Transverse colon (tissue), 4 donors: ENCODE results near the gene UTP14C. TPM values are rescaled to one million over a fixed set of nuclear protein-coding genes. Genes with fewer than 3 reads are reported as not detected.

ENCODE experiments used
- DNase-seq: peaks from one replicate; pipeline ENCODE4 v3.0.0-alpha.2; 2019
- H3K27ac ChIP-seq, 4 donors: fragments of 200-600 bp; sonication (generic); 2 replicates each; pipeline ENCODE4 v1.5.1; 2016 to 2018; ENCODE audit warnings: inconsistent platforms in 4 of 4
- H3K27me3 ChIP-seq: fragments of 200-600 bp; sonication (generic); 2 replicates; pipeline ENCODE4 v1.5.1; 2017; ENCODE audit warnings: inconsistent platforms
- H3K36me3 ChIP-seq, 4 donors: fragments of 200-600 bp; sonication (generic); 2 replicates each; pipeline ENCODE4 v1.5.1; 2017 to 2019; ENCODE audit warnings: inconsistent platforms in 4 of 4
- H3K4me1 ChIP-seq, 4 donors: fragments of 200-600 bp; sonication (generic); 2 replicates each; pipeline ENCODE4 v1.5.1; 2017 to 2020; ENCODE audit warnings: inconsistent platforms in 4 of 4
- H3K4me3 ChIP-seq, 4 donors: fragments of 200-600 bp; sonication (generic); 1 replicate in 1 of 4; 2 replicates in 3 of 4; pipeline versions ENCODE4 v1.5.1 to v1.6.1; 2017 to 2019; ENCODE audit warnings: inconsistent platforms in 4 of 4
- H3K9me3 ChIP-seq, 2 donors: fragments of 200-600 bp; sonication (generic); 2 replicates each; pipeline ENCODE4 v1.5.1; 2017 to 2019; ENCODE audit warnings: inconsistent platforms in 2 of 2
- EP300 ChIP-seq: sonication (generic); formaldehyde crosslinking; IDR thresholded peaks from one replicate; pipeline ENCODE4 v1.6.1; 2017; ENCODE audit warnings: antibody characterized with exemption, low read depth
- POLR2A ChIP-seq: fragments of 450-650 bp; IDR thresholded peaks from one replicate; pipeline ENCODE4 v1.6.1; 2016; ENCODE audit warnings: antibody characterized with exemption, mild to moderate bottlenecking, moderate library complexity
- POLR2AphosphoS5 ChIP-seq, 3 donors: sonication (generic); formaldehyde crosslinking; IDR thresholded peaks; one replicate each; pipeline ENCODE4 v1.6.1; 2016; ENCODE audit warnings: antibody characterized with exemption in 3 of 3
- WGBS, 2 donors: methylation state at CpG; one replicate each; pipeline ENCODE4 v1.1.5; 2018; ENCODE audit warnings: low coverage in 1 of 2; 5-methylcytosine and 5-hydroxymethylcytosine counted together
- in situ Hi-C, 4 donors: fragments of 200-750 bp; cut with MboI; loops; one replicate each; pipeline versions ENCODE4 v1.15.0 to v1.15.1; 2017; ENCODE audit warnings: low sequenced_read_pairs in 3 of 4, low pct_ligation_motif_present in 1 of 4, low pct_unique_long_range_greater_than_20kb in 1 of 4
- intact Hi-C: fragments of 100-400 bp; cut with DNase I; formaldehyde crosslinking; loops from one replicate; pipeline ENCODE4 v1.15.1; 2023; ENCODE audit warnings: low total_unique reads
- total RNA-seq, 4 donors: library from RNA; depleted of rRNA; stranded (reverse); fragments of >200 nt; gene quantifications; one replicate each; pipeline ENCODE4 v1.1.0, GENCODE V29; 2016
- TF ChIP-seq, protein P1 (sequence below), 5 experiments: fragments of 200-600 bp in 3 of 5; fragments of 450-650 bp in 2 of 5; sonication (generic) in 3 of 5; IDR thresholded peaks; 1 replicate in 2 of 5; 2 replicates in 3 of 5; pipeline ENCODE4 v1.5.1; 2016 to 2017; ENCODE audit warnings: antibody characterized with exemption in 5 of 5, inconsistent platforms in 3 of 5, mild to moderate bottlenecking in 2 of 5, moderate library complexity in 1 of 5

The UTP14C gene
- total RNA-seq, 4 donors from 2014 or later: 5.2 to 20.0 (median 13.6) TPM

DNA sequence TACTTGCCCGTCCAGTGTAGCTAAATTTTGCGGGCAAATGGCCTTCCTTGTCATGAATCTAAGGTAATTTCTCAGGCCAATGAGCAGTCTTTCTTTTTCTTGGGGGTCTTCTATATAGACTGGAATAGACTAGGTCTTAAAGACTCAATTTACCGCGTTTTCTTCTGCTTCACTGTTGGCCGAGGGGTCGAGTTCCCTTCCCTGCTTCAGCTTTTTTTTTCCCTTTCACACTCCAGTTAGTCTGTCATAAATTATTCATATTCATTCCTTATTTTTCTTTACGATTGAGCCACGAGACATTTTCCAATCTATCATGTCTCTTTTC is 12.0 kb upstream of the UTP14C start:
- in situ Hi-C loops: loop anchor here in 1 of 4 donors (25.0 kb wide), 1 partner anchor 450 kb away; the partner anchor contains the start of genes CKAP2 and VPS36
- no peaks in the 10 kb centered on the region for H3K36me3 ChIP-seq
- H3K27ac ChIP-seq: peak overlapping the region; percentile 76 to 91 (median 84)
- WGBS, 2 donors: 0% methylated on average over 5 to 8 of the region's 8 CpGs
- intact Hi-C loops: no loop called here
- no peak for DNase-seq
- no peaks in the 10 kb centered on the region for H3K27me3 ChIP-seq
- TF ChIP-seq, protein P1, sequence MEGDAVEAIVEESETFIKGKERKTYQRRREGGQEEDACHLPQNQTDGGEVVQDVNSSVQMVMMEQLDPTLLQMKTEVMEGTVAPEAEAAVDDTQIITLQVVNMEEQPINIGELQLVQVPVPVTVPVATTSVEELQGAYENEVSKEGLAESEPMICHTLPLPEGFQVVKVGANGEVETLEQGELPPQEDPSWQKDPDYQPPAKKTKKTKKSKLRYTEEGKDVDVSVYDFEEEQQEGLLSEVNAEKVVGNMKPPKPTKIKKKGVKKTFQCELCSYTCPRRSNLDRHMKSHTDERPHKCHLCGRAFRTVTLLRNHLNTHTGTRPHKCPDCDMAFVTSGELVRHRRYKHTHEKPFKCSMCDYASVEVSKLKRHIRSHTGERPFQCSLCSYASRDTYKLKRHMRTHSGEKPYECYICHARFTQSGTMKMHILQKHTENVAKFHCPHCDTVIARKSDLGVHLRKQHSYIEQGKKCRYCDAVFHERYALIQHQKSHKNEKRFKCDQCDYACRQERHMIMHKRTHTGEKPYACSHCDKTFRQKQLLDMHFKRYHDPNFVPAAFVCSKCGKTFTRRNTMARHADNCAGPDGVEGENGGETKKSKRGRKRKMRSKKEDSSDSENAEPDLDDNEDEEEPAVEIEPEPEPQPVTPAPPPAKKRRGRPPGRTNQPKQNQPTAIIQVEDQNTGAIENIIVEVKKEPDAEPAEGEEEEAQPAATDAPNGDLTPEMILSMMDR (IDR thresholded peaks at IDR 0.05): no peak
- TF ChIP-seq POLR2A: no peak
- TF ChIP-seq EP300: no peak
- TF ChIP-seq POLR2AphosphoS5 (IDR thresholded peaks at IDR 0.05): no peak
- peaks cover 3 to 30% (median 22%) of the 10 kb centered on the region in 4 donors for H3K4me1 ChIP-seq
- H3K9me3 ChIP-seq: no peaks in the 10 kb centered on the region
- peak overlapping the region; percentile 62 to 86 (median 74) for H3K4me3 ChIP-seq

DNA sequence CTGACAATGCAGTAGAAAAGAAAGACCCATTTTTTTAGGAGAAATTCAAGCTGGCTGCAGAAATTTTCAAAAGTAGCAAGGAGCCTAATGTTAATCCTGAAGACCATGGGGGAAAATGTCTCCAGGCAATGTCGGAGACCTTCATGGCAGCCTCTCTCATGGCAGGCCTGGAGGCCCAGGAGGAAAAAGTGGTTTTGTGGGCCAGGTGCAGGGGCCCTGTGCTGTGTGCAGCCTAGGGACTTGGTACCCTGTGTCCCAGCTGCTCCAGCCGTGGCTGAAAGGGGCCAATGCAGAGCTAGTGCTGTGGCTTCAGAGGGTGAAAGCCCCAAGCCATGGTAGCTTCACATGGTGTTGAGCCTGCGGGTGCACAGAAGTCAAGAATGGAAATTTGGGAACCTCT is 8.2 kb upstream of the UTP14C start:
- intact Hi-C loops (no loop called here), in situ Hi-C loops (loop anchor here in 1 of 4 donors (25.0 kb wide), 1 partner anchor 446 kb away; the partner anchor contains the start of genes CKAP2 and VPS36)
- Histone ChIP-seq H3K9me3 (no peaks in the 10 kb centered on the region), H3K4me3 (no peak overlapping the region), H3K27ac (no peak overlapping the region), H3K27me3 (no peaks in the 10 kb centered on the region), H3K36me3 (peaks cover 0 to 11% (median 0%) of the 10 kb centered on the region in 4 donors), H3K4me1 (peaks cover 0 to 24% (median 14%) of the 10 kb centered on the region in 4 donors)
- no peak for TF ChIP-seq POLR2AphosphoS5 (IDR thresholded peaks at IDR 0.05)
- TF ChIP-seq, protein P1 (IDR thresholded peaks at IDR 0.05): no peak
- TF ChIP-seq POLR2A: no peak
- no peak for TF ChIP-seq EP300
- no peak for DNase-seq
- WGBS, 2 donors: 91 to 100% methylated on average over 2 to 3 of the region's 3 CpGs

DNA sequence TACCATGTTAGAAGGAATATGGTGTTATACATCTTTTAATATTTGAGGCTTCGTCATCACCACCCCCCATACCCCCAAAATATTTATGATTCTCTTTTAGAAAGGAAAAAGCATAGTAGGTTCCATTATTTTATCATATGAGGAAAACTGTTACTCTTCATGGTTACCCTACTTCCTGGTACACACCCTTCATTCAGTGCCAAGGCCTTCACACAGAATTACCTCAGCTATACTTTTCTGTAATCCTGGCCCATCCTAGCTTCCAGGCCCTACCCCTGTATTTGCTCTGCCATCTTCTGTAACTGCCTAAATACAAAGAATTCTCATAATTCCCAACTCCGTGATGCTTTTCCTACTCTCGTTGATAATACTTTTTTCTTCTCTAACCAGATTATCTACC is 4.3 kb upstream of the UTP14C start:
- in situ Hi-C loops: loop anchor here in 1 of 4 donors (25.0 kb wide), 1 partner anchor 442 kb away; the partner anchor contains the start of genes CKAP2 and VPS36
- 82 to 83% methylated on average over 3 of the region's 3 CpGs for WGBS, 2 donors
- H3K36me3 ChIP-seq: peaks cover 0 to 22% (median 5%) of the 10 kb centered on the region in 4 donors

DNA sequence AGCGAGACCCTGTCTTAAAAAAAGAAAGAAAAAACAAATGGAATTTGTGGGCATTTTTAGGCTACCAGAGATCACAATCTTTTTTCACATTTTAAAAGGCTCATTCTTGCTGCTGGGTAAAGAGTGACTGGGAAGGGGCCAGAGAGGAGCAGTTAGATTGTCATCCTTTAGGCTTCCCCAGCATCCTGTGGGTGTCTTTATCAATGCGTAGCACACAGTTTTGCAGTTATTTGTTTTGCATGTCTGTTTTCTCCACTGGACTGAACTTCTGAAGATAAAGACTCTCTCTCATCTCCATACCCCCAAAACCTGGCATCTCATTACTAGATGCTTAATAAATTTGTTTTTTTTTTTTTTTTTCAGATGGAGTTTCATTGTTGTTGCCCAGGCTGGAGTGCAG is 2.1 kb upstream of the UTP14C start:
- no peak overlapping the region for H3K4me3 ChIP-seq
- peaks cover 0 to 22% (median 5%) of the 10 kb centered on the region in 4 donors for H3K36me3 ChIP-seq
- DNase-seq: no peak
- peaks cover 0 to 8% (median 3%) of the 10 kb centered on the region in 4 donors for H3K4me1 ChIP-seq
- H3K27me3 ChIP-seq: no peaks in the 10 kb centered on the region
- no peaks in the 10 kb centered on the region for H3K9me3 ChIP-seq
- in situ Hi-C loops: loop anchor here in 1 of 4 donors (25.0 kb wide), 1 partner anchor 440 kb away; the partner anchor contains the start of genes CKAP2 and VPS36
- 96 to 100% methylated on average over 2 of the region's 2 CpGs for WGBS, 2 donors
- intact Hi-C loops: no loop called here
- no peak overlapping the region for H3K27ac ChIP-seq
- TF ChIP-seq EP300 (no peak), POLR2AphosphoS5 (IDR thresholded peaks at IDR 0.05) (no peak), POLR2A (no peak)
- TF ChIP-seq, protein P1 (IDR thresholded peaks at IDR 0.05): no peak

More for the DNA sequence above, 4.3 kb upstream of the UTP14C start:
- DNase-seq: no peak
- no peak overlapping the region for H3K27ac ChIP-seq
- no peaks in the 10 kb centered on the region for H3K27me3 ChIP-seq
- no peak overlapping the region for H3K4me3 ChIP-seq
- H3K9me3 ChIP-seq: no peaks in the 10 kb centered on the region
- TF ChIP-seq, protein P1 (IDR thresholded peaks at IDR 0.05): no peak
- H3K4me1 ChIP-seq: peaks cover 0 to 6% (median under 1%) of the 10 kb centered on the region in 4 donors
- intact Hi-C loops: no loop called here
